Measurements from ENCODE around the gene SERPINA10.
A peak's percentile ranks its signal among the peaks of the same experiment; 100 is the strongest.

DNA sequence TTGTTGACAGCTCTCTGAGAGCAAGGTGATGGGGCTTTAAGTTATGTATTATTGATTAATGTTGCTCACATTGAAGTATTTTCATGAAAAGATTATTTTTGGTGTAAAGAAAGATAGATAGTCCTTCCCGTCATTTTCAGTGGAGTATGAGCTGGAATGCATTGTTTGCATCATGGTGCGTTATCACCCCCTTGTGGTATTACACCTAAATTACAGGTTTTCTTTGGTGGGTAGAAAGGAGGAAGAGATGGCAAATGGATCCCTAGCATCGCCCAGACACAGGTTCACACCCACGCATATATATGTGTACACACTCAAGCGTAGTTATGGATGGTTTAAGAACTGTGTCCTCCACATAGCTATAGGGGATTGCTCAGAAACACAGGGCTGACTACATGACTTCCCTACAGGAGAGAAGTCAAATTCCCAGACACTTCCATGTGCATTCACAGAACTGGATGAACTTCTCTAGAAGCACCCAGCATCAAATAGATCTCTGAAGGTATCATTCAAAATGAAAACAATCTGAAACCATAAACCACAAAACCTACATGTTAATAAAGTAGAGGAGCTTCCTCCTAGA is 14.4 kb upstream of the SERPINA10 start:
- TF ChIP-seq, protein P1, sequence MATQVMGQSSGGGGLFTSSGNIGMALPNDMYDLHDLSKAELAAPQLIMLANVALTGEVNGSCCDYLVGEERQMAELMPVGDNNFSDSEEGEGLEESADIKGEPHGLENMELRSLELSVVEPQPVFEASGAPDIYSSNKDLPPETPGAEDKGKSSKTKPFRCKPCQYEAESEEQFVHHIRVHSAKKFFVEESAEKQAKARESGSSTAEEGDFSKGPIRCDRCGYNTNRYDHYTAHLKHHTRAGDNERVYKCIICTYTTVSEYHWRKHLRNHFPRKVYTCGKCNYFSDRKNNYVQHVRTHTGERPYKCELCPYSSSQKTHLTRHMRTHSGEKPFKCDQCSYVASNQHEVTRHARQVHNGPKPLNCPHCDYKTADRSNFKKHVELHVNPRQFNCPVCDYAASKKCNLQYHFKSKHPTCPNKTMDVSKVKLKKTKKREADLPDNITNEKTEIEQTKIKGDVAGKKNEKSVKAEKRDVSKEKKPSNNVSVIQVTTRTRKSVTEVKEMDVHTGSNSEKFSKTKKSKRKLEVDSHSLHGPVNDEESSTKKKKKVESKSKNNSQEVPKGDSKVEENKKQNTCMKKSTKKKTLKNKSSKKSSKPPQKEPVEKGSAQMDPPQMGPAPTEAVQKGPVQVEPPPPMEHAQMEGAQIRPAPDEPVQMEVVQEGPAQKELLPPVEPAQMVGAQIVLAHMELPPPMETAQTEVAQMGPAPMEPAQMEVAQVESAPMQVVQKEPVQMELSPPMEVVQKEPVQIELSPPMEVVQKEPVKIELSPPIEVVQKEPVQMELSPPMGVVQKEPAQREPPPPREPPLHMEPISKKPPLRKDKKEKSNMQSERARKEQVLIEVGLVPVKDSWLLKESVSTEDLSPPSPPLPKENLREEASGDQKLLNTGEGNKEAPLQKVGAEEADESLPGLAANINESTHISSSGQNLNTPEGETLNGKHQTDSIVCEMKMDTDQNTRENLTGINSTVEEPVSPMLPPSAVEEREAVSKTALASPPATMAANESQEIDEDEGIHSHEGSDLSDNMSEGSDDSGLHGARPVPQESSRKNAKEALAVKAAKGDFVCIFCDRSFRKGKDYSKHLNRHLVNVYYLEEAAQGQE (IDR thresholded peaks at IDR 0.05; ENCODE audit: insufficient replicate concordance, low read depth) = no peak
- TF ChIP-seq POLR2AphosphoS5 (IDR thresholded peaks at IDR 0.05; ENCODE audit: low read depth) (no peak), SPI1 (IDR thresholded peaks at IDR 0.05; ENCODE audit: borderline replicate concordance, low read depth) (no peak), GABPA (IDR thresholded peaks at IDR 0.05; ENCODE audit: low read depth) (no peak)
- TF ChIP-seq, protein P2, sequence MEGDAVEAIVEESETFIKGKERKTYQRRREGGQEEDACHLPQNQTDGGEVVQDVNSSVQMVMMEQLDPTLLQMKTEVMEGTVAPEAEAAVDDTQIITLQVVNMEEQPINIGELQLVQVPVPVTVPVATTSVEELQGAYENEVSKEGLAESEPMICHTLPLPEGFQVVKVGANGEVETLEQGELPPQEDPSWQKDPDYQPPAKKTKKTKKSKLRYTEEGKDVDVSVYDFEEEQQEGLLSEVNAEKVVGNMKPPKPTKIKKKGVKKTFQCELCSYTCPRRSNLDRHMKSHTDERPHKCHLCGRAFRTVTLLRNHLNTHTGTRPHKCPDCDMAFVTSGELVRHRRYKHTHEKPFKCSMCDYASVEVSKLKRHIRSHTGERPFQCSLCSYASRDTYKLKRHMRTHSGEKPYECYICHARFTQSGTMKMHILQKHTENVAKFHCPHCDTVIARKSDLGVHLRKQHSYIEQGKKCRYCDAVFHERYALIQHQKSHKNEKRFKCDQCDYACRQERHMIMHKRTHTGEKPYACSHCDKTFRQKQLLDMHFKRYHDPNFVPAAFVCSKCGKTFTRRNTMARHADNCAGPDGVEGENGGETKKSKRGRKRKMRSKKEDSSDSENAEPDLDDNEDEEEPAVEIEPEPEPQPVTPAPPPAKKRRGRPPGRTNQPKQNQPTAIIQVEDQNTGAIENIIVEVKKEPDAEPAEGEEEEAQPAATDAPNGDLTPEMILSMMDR (IDR thresholded peaks at IDR 0.05; ENCODE audit: insufficient read depth, low read length) = peak; percentile 28

Measured in HL-60 (cell line).